WTC11 (cell line): ENCODE results near the gene ZNF548.

Experiments used
- CTCF ChIP-seq: fragments of 200-600 bp; IDR thresholded peaks from 2 replicates; pipeline ENCODE4 v1.8.0; 2022; ENCODE audit warnings: antibody characterized with exemption
- NR3C1 ChIP-seq: sonication (generic); formaldehyde crosslinking; conservative IDR thresholded peaks from 2 replicates; pipeline ENCODE4 v1.8.1; 2023; ENCODE audit warnings: low read depth, mild to moderate bottlenecking, missing genetic modification reagents

GRCh38 chr19:57436417-57436816, 46.8 kb downstream of the ZNF548 start:
- TF ChIP-seq CTCF (no peak), NR3C1 (CRISPR knock-in tag) (no peak)
